Measurements from ENCODE around the gene DPY30.

The DPY30 gene

DNA sequence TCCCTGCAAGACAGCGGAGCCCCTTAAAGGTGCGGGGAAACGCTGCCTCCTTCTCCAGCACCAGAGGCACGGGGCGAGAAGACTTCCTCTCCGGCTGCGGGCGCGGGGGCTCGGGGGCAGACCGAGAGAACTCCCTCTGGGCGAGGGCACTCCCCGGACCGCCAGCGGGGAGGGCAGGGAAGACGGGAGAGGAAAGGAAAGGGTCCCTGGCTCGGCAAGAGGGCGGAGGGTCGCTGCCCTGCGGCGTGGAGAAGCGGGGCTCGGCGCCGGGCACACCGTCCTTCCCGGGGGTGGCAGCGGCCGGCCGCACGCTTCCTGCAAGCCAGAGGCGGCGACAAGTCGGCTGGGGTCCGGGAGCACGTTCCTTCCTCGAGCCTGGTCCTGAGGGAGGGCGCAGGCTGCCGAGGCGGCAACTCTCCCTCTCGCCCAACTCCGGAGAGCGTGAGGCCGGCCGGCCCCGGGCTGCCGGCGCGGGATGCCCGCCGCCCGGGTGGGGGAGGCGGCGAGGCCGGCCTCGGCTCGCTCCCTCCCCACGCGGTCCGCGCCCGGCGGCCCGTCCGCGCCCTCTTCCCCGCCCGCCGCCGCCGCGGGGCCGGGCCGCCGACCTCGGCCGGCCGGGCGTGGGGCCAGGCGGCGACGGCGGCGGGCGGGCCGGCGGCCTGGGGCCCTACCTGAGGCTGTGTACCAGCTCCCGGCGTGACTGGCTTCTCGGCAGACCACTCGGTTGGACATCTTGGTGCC is 29.9 kb downstream of the DPY30 start:
- DNase-seq, result peak; percentile 15

GRCh38 chr2:32008805-32009515 is 30.6 kb downstream of the DPY30 start:
- peak; percentile 26 for DNase-seq

- no peak for DNase-seq
Measured at GRCh38 chr2:32007121-32007391, 32.5 kb downstream of the DPY30 start.

DNA sequence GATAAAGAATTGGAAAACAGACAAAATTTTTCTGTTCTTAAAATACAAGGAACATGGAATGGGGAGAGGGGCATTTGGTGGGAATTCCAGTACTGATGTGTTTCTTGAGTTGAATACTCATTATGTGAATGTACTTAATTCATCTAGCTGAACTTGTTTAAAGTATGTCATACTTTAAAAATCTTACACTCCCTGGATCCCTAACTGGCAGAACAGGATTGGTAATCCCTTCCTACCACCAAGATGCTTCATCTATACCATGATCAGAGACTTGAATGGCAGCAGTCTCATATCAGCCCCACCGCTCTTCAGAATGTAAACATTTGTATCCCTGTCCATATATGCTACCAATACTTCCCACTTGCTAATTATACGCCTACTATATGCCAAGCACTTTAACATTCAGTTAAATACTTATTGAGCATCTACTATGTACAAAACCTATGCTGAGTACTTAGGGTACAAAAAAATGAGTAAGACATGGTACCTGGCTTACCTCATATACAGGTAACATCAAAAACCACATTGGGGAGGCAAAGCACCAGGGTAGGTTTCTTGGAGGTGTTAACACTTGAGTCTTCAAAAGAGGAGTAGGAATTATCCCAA is 34.1 kb downstream of the DPY30 start:
- no peak for DNase-seq

GRCh38 chr2:32003791-32004190 is 35.8 kb downstream of the DPY30 start:
- no peak for DNase-seq

DNA sequence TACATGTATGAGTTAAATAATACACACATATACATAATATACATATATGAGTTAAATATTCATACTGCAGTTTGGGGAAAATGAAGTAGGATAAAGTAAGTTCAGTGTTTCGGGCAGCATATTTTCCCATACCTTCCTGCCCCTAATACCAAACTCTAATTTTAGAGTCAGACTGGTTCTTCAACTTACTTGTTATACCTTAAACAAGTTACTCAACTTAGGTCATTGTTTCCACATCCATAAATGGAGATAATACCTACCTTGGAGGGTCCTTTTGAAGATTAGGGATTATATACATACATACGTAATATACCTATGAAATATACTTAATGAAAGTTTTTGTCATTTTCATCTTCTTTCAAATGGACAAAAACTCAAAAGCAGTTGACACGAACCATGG is 37.2 kb downstream of the DPY30 start:
- no peak for DNase-seq

DNA sequence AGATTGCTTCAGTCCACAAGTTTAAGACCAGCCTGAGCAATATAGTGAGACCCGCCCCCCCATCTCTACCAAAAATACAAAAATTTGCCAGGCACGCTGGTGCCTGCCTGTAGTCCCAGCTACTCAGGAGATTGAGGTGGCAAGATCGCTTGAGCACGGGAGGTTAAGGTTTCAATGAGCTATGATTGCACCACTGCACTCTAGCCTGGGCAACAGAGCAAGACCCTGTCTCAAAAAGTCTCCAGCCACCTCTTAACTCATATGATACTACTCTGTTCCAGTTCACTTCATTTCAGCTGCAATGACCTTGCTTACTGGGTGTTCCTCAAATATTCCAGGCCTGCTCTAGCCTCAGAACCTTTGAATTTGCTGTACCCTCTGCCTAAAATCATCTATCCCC is 40.2 kb downstream of the DPY30 start:
- DNase-seq, result no peak

- DNase-seq, result no peak
Measured at GRCh38 chr2:31998731-31999383, 40.7 kb downstream of the DPY30 start.

- DNase-seq, result no peak
Measured at GRCh38 chr2:31997653-31998052, 42.0 kb downstream of the DPY30 start.

DNA sequence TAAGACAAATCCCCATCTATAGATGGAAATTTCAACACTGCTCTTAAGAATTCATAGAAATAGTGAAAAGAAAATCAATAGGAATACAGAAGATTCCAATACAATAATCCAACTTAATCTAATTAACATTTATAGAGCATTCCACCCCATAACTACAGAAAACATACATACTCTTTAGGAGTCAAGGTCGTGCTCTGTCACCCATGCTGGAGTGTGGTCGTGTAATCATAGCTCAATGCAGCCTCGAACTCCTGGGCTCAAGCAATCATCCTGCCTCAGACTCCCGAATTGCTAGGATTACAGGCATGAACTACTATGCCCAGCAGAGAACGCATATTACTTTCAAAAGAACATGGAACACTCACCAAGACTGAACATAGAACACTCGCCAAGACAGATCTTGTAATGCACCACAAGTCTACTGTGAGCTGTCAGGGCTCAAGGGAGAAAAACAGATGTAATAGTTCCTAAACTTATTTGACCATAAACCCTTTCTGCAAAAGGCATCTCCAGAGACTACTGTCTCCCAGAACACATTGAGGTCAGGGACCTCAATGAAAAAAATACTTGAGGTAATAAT is 42.9 kb downstream of the DPY30 start:
- no peak for DNase-seq

DNA sequence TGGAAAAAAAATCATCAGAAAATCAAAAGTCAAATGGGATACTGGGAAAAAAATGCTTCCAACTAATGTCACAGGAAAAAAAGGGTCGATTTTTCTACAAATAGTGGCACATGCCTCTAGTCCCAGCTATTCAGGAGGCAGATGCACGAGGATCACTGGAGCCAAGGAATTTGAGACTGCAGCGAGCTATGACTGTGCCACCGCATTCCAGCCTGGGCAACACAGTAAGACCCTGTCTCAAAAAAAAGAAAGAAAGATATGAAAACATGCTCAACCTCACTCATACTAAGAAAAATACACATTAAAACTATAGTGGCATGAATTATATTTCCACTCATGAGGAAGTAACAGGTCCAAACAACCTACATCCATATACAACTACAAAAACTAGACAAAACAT is 46.7 kb downstream of the DPY30 start:
- no peak for DNase-seq

GRCh38 chr2:31992025-31992579 is 47.5 kb downstream of the DPY30 start:
- no peak for DNase-seq

- no peak for DNase-seq
Measured at GRCh38 chr2:31989946-31990345, 49.7 kb downstream of the DPY30 start.

DNA sequence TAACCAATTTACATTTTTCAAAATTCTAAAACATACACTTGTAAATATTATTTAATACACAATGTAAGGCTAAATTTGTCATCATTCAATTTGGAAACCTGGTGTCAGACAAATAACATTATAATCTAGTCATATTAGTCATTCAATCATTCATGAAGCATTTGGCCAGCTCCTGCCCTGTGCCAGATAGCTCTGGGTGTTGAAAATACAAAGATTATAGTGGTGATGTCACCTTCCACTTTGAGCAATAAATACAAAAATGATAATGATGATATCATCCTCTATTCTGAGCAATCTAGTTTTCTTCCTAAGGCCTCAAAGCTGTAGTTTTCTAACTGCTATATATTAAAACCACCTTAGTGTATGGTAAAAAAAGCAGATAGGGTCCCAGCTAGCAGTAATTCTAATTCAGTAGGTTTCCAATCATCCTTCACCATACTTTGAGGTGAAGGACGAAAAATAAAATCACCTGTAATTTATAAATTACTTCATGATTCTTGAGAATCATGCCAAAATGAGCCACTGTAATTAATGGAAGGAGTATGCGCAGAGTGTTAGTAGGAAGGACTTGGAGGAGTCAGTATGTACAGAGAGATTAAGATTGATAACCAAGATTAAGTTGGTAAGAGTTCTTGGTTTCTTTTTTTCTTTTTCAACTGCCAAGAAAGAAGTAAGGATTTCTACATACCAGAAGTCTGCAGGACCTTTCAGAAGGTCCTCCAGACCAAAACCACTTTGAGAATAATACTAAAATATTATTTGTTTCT is 52.0 kb downstream of the DPY30 start:
- no peak for DNase-seq

- no peak for DNase-seq
Measured at GRCh38 chr2:31986906-31987305, 52.7 kb downstream of the DPY30 start.

GRCh38 chr2:31983762-31984467 is 55.7 kb downstream of the DPY30 start:
- DNase-seq, result no peak

DNA sequence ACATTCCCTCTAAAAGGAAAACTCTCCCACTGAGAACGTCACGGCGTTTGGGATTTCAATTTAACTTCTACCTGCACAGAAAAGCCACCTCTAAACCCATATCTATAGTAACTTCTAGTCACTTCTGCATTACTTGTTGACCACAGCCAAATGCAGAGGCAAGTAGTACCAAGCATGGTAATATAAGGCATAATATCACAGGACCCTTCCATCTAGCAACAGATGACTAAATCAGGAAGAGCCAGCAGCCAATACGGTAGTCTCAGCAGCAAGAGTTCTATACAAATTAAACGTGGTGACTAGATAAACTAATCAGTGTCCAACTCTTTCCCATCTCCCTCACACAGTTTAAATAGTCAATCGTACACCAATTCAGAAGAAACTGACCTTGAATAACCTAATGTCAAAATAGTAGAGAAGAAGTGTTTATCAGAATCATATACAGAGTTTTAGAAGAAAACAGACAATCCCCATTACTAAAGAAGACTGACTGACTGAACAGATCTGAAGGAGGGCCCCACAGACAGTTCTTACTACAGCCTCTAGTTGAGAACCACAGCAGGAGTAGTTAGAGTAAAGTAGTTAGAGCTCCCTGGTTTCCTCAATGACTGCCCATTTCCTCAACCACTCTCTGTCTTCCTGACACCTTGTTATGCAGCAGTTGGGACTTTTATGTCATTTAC is 58.8 kb downstream of the DPY30 start:
- peak; percentile 28 for DNase-seq

DNA sequence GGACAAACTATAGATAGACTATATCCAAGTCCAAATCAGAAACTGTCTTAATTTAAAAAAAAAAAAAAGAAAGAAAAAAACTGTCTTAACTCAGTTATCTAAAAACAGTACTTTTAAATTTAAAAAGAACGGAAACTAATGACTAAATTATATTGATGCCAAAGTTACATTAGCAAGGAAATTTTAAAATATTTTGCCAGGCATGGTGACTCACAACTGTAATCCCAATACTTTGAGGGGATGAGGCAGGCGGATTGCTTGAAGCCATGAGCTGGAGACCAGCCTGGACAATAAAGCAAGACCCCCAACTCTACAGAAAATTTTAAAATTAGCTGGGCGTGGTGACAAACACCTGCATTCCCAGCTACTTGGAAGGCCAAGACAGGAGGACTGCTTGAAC is 59.6 kb downstream of the DPY30 start:
- no peak for DNase-seq

DNA sequence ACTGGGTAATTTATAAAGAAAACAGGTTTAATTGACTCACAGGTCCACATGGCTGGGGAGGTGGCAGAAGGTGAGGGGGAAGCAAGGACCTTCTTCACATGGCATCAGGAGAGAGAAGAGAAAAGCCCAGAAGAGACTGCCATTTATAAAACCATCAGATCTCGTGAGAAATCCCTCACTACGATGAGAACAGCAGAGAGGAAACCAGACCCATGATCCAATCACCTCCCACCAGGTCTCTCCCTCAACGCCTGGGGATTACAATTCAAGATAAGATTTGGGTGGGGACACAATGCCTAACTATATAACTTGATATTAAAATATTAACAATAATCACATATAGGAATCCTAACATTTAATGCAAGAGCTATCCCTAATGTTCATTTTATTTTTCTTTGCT is 60.6 kb downstream of the DPY30 start:
- no peak for DNase-seq

GRCh38 chr2:31978436-31978835 is 61.2 kb downstream of the DPY30 start:
- DNase-seq, result no peak
